Esophagus (tissue), 2 donors: ENCODE data around the gene F2. TPM values are rescaled to one million over a fixed set of nuclear protein-coding genes. Genes with fewer than 3 reads are reported as not detected.

Experiments
- H3K27ac ChIP-seq, 2 donors: one replicate each; pipeline ENCODE4 v1.5.1; 2013; ENCODE audit warnings: low read depth in 2 of 2, mild to moderate bottlenecking in 2 of 2, inconsistent platforms in 1 of 2, low read length in 1 of 2, moderate library complexity in 1 of 2
- H3K27me3 ChIP-seq, 2 donors: one replicate each; pipeline ENCODE4 v1.6.1; 2013; ENCODE audit warnings: low read length in 2 of 2, control low read depth in 1 of 2, mild to moderate bottlenecking in 1 of 2; ENCODE audit not compliant: insufficient read depth in 2 of 2, control insufficient read depth in 1 of 2
- H3K36me3 ChIP-seq, 2 donors: one replicate each; pipeline ENCODE4 v1.6.1; 2013; ENCODE audit warnings: low read length in 1 of 2; ENCODE audit not compliant: control insufficient read depth in 2 of 2, insufficient read depth in 2 of 2
- H3K4me1 ChIP-seq, 2 donors: one replicate each; pipeline ENCODE4 v1.6.1; 2013; ENCODE audit warnings: low read length in 1 of 2; ENCODE audit not compliant: control insufficient read depth in 2 of 2, insufficient read depth in 2 of 2
- H3K4me3 ChIP-seq, 2 donors: one replicate each; pipeline ENCODE4 v1.5.1; 2013; ENCODE audit warnings: low read length in 2 of 2, mild to moderate bottlenecking in 2 of 2, low read depth in 1 of 2, moderate library complexity in 1 of 2
- H3K9me3 ChIP-seq, 2 donors: one replicate each; pipeline ENCODE4 v1.6.1; 2013; ENCODE audit warnings: mild to moderate bottlenecking in 2 of 2, low read depth in 1 of 2, low read length in 1 of 2, moderate library complexity in 1 of 2; ENCODE audit not compliant: control insufficient read depth in 2 of 2, insufficient read depth in 1 of 2
- WGBS, 2 donors: extraction: QIAGEN DNeasy Blood & Tissue Kit; methylation state at CpG; one replicate each; pipeline ENCODE4 v1.1.7; 2013; 5-methylcytosine and 5-hydroxymethylcytosine counted together
- polyA plus RNA-seq, 2 donors: library from polyadenylated mRNA; stranded (reverse); fragments of 200-250 nt; gene quantifications; one replicate each; pipeline ENCODE4 v1.2.3, GENCODE V29; 2013
- donor health status: healthy with polysubstance abuse.
- donor health status: Bipolar disorder and iron deficiency.

The F2 gene
- polyA plus RNA-seq, 2 donors: 0.04 TPM; not detected in 1

DNA sequence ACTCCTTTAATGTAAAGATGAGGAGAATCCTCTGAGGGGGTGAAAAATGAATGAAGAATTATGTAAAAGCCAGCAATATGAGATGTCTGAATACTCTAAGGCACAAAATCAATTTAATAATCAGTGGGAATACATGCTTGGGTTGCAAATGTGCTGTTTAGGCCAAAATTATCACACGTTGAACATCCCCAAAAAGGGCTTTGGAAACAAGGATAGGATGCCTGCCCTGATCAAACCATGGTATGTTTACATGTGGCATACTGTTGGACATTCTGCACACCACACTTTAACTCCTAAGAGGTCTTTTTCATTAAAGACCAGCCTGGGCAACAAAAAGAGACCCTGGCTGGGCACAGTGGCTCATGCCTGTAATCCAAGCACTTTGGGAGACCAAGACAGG is 26.3 kb downstream of the F2 start:
- Histone ChIP-seq H3K36me3 (peaks cover 17 to 22% of the 10 kb centered on the region in 2 donors), H3K4me1 (no peaks in the 10 kb centered on the region), H3K27me3 (no peaks in the 10 kb centered on the region), H3K9me3 (no peaks in the 10 kb centered on the region), H3K27ac (no peak overlapping the region), H3K4me3 (no peak overlapping the region)
- WGBS, 2 donors: 80 to 100% methylated on average over 1 of the region's 1 CpG

DNA sequence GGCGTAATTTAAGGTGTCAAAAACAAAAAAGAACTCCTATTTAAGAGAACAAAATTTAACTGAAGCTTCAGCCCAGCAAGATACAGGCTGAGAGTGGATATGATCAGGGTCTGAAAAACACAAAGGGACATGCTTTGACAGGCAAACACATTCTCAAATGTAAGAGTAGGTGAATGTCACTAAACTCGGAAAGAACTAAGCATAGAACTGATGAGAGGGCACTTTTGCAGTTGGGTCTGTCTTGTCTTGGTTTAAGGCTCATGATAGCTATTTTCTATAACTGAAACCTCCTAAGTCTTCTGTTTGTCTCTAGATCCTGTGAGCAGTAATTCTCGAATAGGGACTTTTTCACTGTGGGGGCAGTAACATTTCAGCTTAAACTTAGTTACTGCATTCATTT is 27.0 kb downstream of the F2 start:
- Histone ChIP-seq H3K4me3 (no peak overlapping the region), H3K27ac (no peak overlapping the region), H3K27me3 (no peaks in the 10 kb centered on the region), H3K9me3 (no peaks in the 10 kb centered on the region), H3K4me1 (no peaks in the 10 kb centered on the region), H3K36me3 (peaks cover 19 to 26% of the 10 kb centered on the region in 2 donors)
- 87 to 92% methylated on average over 3 of the region's 3 CpGs for WGBS, 2 donors

DNA sequence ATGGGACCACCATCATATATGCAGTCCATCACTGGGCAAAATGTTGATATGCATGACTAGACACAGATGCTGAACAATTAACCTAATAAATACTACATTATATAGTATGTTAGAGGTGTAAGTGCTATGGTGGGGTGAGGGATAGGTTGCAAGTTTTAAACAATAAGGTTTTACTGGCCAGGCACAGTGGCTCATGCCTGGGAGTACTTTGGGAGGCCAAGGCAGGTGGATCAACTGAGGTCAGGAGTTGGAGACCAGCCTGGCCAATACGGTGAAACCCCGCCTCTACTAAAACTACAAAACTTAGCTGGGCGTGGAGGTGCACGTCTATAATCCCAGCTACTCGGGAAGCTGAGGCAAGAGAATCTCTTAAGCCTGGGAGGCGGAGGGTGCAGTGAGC is 28.1 kb downstream of the F2 start:
- Histone ChIP-seq H3K27me3 (no peaks in the 10 kb centered on the region), H3K27ac (no peak overlapping the region), H3K36me3 (peaks cover 18 to 29% of the 10 kb centered on the region in 2 donors), H3K9me3 (no peaks in the 10 kb centered on the region), H3K4me1 (no peaks in the 10 kb centered on the region), H3K4me3 (no peak overlapping the region)
- 84 to 88% methylated on average over 6 of the region's 6 CpGs for WGBS, 2 donors

DNA sequence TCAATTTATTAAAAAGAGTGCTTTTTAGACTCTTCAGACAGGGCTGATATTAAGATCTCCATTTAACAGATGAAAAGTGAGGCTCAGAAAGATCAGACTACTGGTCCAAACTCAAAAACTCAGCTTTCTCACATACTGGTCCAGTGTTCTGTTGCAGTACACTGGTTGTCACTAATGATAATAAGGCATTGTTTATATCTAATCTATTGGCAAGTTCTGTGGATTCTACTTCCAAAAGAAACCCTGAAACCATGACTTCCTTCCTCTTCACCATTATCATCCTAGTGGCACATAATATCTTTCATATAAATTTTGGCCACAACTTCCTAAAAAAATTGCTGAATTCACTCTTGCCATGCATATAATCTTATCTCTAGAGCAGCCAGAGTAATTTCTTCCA is 36.9 kb downstream of the F2 start:
- H3K4me3 ChIP-seq: no peak overlapping the region
- H3K36me3 ChIP-seq: peaks cover 18 to 20% of the 10 kb centered on the region in 2 donors
- no peaks in the 10 kb centered on the region for H3K9me3 ChIP-seq
- no peaks in the 10 kb centered on the region for H3K4me1 ChIP-seq
- H3K27me3 ChIP-seq: no peaks in the 10 kb centered on the region
- H3K27ac ChIP-seq: no peak overlapping the region

DNA sequence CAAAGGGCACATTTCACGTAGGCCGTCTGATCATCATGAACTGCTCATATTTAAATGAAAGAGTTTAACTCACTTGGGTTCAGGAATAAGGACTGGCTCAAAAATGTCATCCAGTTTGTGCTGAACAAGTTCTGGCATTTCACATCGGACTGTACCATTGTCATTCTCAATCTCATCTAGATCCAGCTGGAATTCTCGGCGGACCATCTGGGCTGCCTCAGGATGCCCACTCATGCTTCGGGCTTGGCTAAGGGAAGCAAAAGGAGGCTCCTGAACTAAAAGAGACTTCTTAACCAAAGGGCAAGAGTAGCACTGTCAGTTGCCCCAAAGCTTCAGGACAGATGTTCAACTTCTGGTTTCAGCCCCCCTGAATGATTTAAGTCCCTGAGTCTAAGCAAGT is 40.2 kb downstream of the F2 start:
- H3K27ac ChIP-seq: no peak overlapping the region
- no peaks in the 10 kb centered on the region for H3K9me3 ChIP-seq
- H3K27me3 ChIP-seq: no peaks in the 10 kb centered on the region
- H3K4me1 ChIP-seq: no peaks in the 10 kb centered on the region
- WGBS, 2 donors: 95 to 96% methylated on average over 6 of the region's 6 CpGs
- H3K4me3 ChIP-seq: no peak overlapping the region
- H3K36me3 ChIP-seq: peaks cover 20 to 24% of the 10 kb centered on the region in 2 donors

DNA sequence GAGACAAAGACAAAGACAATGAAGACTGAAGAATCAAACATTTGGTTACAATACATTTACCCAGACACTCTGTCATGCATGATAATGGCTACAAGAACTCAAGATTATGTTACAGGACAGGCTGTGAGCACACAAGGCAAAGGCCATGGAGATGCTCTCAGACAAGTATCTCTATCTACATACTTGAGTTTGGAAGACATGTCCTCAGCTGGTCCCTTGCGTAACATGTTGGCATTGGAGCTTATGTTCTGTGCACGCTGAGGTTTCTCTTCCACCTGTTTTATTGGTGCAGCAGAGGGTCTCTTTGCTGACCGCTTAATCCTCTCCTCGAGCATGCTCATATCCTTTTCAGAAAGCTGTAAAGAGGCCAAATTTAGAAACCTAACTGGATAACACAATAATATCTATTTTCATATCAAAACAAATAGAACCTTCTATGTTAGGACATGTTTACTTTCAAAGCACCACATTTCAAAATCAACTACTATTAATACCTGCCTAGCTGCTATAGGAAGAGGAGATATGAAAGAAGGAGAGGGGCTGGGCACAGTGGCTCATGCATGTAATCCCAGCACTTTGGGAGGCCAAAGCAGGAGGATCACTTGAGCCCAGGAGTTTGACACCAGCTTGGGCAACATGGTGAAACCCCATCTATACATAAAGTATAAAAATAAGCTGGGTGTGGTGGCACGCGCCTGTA is 41.6 kb downstream of the F2 start:
- no peaks in the 10 kb centered on the region for H3K4me1 ChIP-seq
- WGBS, 2 donors: 97% methylated on average over 6 of the region's 6 CpGs
- H3K9me3 ChIP-seq: no peaks in the 10 kb centered on the region
- no peak overlapping the region for H3K27ac ChIP-seq
- H3K36me3 ChIP-seq: peaks cover 14 to 21% of the 10 kb centered on the region in 2 donors
- H3K27me3 ChIP-seq: no peaks in the 10 kb centered on the region
- no peak overlapping the region for H3K4me3 ChIP-seq

DNA sequence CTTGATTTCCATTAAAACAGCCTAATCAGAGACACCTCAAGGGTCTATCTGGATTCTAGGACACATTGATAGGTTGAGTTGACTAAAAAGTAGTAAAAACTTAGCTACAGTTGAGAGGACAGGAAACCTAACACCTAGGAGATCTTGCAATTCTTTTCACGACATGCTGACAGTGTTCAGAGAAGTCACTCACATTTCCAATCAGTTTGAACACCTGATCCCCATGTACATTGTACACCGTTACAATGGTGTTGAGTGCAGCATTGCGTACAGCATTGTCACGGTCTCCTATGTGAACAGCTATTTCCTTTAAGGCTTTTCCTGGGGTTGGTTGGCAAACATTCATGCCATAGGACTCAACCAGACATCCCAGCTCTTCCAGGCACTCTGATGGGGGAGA is 42.8 kb downstream of the F2 start:
- WGBS, 2 donors: 93 to 96% methylated on average over 4 of the region's 4 CpGs
- H3K9me3 ChIP-seq: no peaks in the 10 kb centered on the region
- H3K27ac ChIP-seq: no peak overlapping the region
- H3K4me3 ChIP-seq: no peak overlapping the region
- no peaks in the 10 kb centered on the region for H3K27me3 ChIP-seq
- no peaks in the 10 kb centered on the region for H3K4me1 ChIP-seq
- peaks cover 14 to 21% of the 10 kb centered on the region in 2 donors for H3K36me3 ChIP-seq

DNA sequence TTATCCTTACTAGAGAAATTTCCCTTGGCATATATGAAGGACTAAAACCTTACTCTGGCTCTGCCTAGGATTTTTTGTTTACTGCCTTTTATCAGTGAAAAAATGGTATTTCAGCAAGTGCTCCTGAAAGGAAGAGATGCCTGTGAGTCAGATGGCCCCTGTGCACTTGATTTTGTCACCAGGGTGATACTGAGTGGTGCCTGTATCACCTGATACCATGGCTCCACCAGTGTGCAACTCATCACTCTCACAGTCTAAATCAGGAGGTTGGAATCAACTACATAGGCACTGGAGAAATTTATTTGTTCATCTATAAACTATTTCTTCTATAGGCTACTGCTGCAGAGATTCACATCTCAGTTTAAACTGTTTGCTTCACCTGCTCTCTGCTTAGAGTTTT is 43.2 kb downstream of the F2 start:
- H3K9me3 ChIP-seq: no peaks in the 10 kb centered on the region

DNA sequence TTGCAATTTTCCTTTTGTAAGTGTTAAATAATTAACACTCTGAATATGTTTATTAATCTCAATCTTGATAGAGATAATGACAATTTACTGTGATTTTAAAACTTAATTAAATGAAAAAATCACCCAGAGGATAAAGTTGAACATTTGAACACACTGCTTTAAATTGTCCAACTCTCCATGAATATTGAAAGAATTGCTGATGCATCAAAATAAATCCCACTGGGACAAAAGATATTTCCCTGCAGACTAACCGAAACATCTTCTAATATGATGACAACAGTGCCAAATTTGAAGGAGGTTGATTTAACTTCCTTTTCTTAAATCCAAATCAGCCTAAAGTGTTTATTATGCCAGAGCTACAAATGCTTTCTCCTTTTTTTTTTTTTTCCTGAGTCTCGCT is 47.6 kb downstream of the F2 start:
- no peak overlapping the region for H3K4me3 ChIP-seq
- no peak overlapping the region for H3K27ac ChIP-seq
- no peaks in the 10 kb centered on the region for H3K27me3 ChIP-seq
- H3K36me3 ChIP-seq: peaks cover 6 to 7% of the 10 kb centered on the region in 2 donors
- H3K4me1 ChIP-seq: no peaks in the 10 kb centered on the region
- no peaks in the 10 kb centered on the region for H3K9me3 ChIP-seq
- 95 to 96% methylated on average over 2 of the region's 2 CpGs for WGBS, 2 donors

More for the DNA sequence above, 43.2 kb downstream of the F2 start:
- H3K4me1 ChIP-seq: no peaks in the 10 kb centered on the region
- H3K27ac ChIP-seq: no peak overlapping the region
- peaks cover 14 to 18% of the 10 kb centered on the region in 2 donors for H3K36me3 ChIP-seq
- no peaks in the 10 kb centered on the region for H3K27me3 ChIP-seq
- no peak overlapping the region for H3K4me3 ChIP-seq

DNA sequence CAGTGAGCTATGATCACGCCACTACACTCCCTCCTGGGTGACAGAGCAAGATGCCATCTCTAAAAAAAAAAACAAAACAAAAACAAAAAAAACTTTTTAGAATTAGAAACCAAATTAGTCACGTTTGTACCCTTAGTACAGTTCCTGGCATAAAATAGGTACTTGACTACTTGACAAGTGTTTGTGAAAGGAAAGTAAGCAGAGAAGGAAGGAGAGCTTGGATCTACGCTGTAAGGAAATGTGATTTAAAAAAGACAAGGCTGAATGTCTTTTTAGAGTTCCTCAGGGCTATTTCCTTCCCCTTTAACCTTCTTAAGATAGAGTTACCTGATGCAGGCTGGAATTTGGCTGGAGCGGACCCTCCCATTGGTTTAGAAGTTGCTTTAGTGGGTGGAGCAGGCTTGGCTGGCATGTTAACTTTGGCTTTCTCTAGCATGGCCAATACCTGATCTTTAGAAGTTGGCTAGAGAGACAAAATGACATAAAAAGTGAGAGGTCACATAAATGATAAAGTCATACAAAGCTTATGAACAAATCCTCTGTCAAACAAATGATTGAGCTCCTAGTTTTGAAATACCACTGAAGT is 50.7 kb downstream of the F2 start:
- H3K36me3 ChIP-seq: no peaks in the 10 kb centered on the region
- no peak overlapping the region for H3K4me3 ChIP-seq
- no peaks in the 10 kb centered on the region for H3K4me1 ChIP-seq
- H3K27ac ChIP-seq: no peak overlapping the region
- WGBS, 2 donors: 93% methylated on average over 4 of the region's 4 CpGs
- no peaks in the 10 kb centered on the region for H3K9me3 ChIP-seq
- no peaks in the 10 kb centered on the region for H3K27me3 ChIP-seq
